Measurements from ENCODE around the gene SLC22A2. TPM values are rescaled to one million over a fixed set of nuclear protein-coding genes. Genes with fewer than 3 reads are reported as not detected.

Gene SLC22A2
- total and polyA plus RNA-seq, 2 donors (not counting 3 experiments of a cell fraction or from before 2014, with no cell fraction given) = not detected

- Histone ChIP-seq H3K27me3 (ENCODE audit: control insufficient read depth in 2 of 2, insufficient read depth in 2 of 2, low read length in 2 of 2) (no peaks in the 10 kb centered on the region), H3K36me3 (ENCODE audit: control insufficient read depth in 2 of 2, extremely low read depth in 1 of 2, insufficient read depth in 2 of 2, low read length in 2 of 2) (no peaks in the 10 kb centered on the region), H3K4me2 (ENCODE audit: insufficient read depth, low read length) (no peak overlapping the region), H3K4me1 (ENCODE audit: control insufficient read depth, extremely low read depth, insufficient read depth, low read length) (no peaks in the 10 kb centered on the region), H2AFZ (ENCODE audit: low read depth, low read length) (no peak overlapping the region), H3K9me3 (replicated peaks; ENCODE audit: control insufficient read depth, insufficient read depth, low read length) (peaks cover 6% of the 10 kb centered on the region), H4K20me1 (replicated peaks; ENCODE audit: control insufficient read depth, extremely low read depth, insufficient read depth, low read length) (no peaks in the 10 kb centered on the region), H3K4me3 (replicated peaks in 1 of 3; ENCODE audit: insufficient read depth in 1 of 3, low read depth in 1 of 3, low read length in 3 of 3) (no peak overlapping the region), H3K79me2 (ENCODE audit: control insufficient read depth, insufficient read depth, low read length) (no peaks in the 10 kb centered on the region), H3K27ac (ENCODE audit: insufficient read depth, low read depth, low read length) (no peak overlapping the region), H3K9me1 (replicated peaks; ENCODE audit: control insufficient read depth, extremely low read depth, insufficient read depth, low read length) (no peaks in the 10 kb centered on the region), H3K9ac (replicated peaks; ENCODE audit: extremely low read depth, insufficient read depth, low read length) (no peak overlapping the region)
- ChIA-PET POLR2A (no interaction called here), CTCF (no interaction called here)
- intact Hi-C loops (cut with micrococcal nuclease) = no loop called here
- BruUV-seq (replicated peaks) = no TSS peak
- dilution Hi-C loops (cut with MboI; ENCODE audit: extremely low pct_ligation_motif_present, low sequenced_read_pairs) = no loop called here
- FAIRE-seq = no peak
- no peak for DNase-seq (ENCODE audit: low read depth, low spot score)
- no peak for TF ChIP-seq CTCF (IDR thresholded peaks at IDR 0.05; ENCODE audit: extremely low read depth in 1 of 2, insufficient read depth in 1 of 2, low read depth in 1 of 2, low read length in 2 of 2)
- no peak for TF ChIP-seq MAX (IDR thresholded peaks at IDR 0.05; ENCODE audit: insufficient read depth, insufficient read length)
- no peak for TF ChIP-seq JUN (IDR thresholded peaks at IDR 0.05; ENCODE audit: borderline replicate concordance, insufficient read depth, insufficient read length, low read depth)
Measured at GRCh38 chr6:160265869-160266476, 7.4 kb upstream of the SLC22A2 start.

- Histone ChIP-seq H3K36me3 (ENCODE audit: control insufficient read depth in 2 of 2, extremely low read depth in 1 of 2, insufficient read depth in 2 of 2, low read length in 2 of 2) (no peaks in the 10 kb centered on the region), H3K9me3 (replicated peaks; ENCODE audit: control insufficient read depth, insufficient read depth, low read length) (peaks cover 6% of the 10 kb centered on the region), H3K4me2 (ENCODE audit: insufficient read depth, low read length) (no peak overlapping the region), H3K27me3 (ENCODE audit: control insufficient read depth in 2 of 2, insufficient read depth in 2 of 2, low read length in 2 of 2) (no peaks in the 10 kb centered on the region), H3K4me3 (replicated peaks in 1 of 3; ENCODE audit: insufficient read depth in 1 of 3, low read depth in 1 of 3, low read length in 3 of 3) (no peak overlapping the region), H3K9ac (replicated peaks; ENCODE audit: extremely low read depth, insufficient read depth, low read length) (no peak overlapping the region), H4K20me1 (replicated peaks; ENCODE audit: control insufficient read depth, extremely low read depth, insufficient read depth, low read length) (no peaks in the 10 kb centered on the region), H3K4me1 (ENCODE audit: control insufficient read depth, extremely low read depth, insufficient read depth, low read length) (no peaks in the 10 kb centered on the region), H3K79me2 (ENCODE audit: control insufficient read depth, insufficient read depth, low read length) (no peaks in the 10 kb centered on the region), H3K27ac (ENCODE audit: insufficient read depth, low read depth, low read length) (no peak overlapping the region), H3K9me1 (replicated peaks; ENCODE audit: control insufficient read depth, extremely low read depth, insufficient read depth, low read length) (no peaks in the 10 kb centered on the region), H2AFZ (ENCODE audit: low read depth, low read length) (no peak overlapping the region)
- FAIRE-seq = no peak
- dilution Hi-C loops (cut with MboI; ENCODE audit: extremely low pct_ligation_motif_present, low sequenced_read_pairs) (no loop called here), intact Hi-C loops (cut with micrococcal nuclease) (no loop called here)
- POLR2A ChIA-PET = no interaction called here
- TF ChIP-seq EZH2 (IDR thresholded peaks at IDR 0.05; ENCODE audit: borderline replicate concordance, low read depth, low read length, severe bottlenecking) (no peak), GATA2 (IDR thresholded peaks at IDR 0.05; ENCODE audit: insufficient read depth, insufficient read length, low read depth, low read length) (no peak), MYC (IDR thresholded peaks at IDR 0.05; ENCODE audit: low read depth, low read length) (no peak), POLR2AphosphoS5 (IDR thresholded peaks at IDR 0.05; ENCODE audit: insufficient read depth, low read depth, low read length) (no peak), MAX (IDR thresholded peaks at IDR 0.05; ENCODE audit: insufficient read depth, insufficient read length) (no peak), FOS (IDR thresholded peaks at IDR 0.05; ENCODE audit: borderline replicate concordance, insufficient read depth, low read length) (no peak), CTCF (IDR thresholded peaks at IDR 0.05; ENCODE audit: extremely low read depth in 1 of 2, insufficient read depth in 1 of 2, low read depth in 1 of 2, low read length in 2 of 2) (no peak), POLR2A (IDR thresholded peaks at IDR 0.05; ENCODE audit: low read depth, low read length) (no peak), JUN (IDR thresholded peaks at IDR 0.05; ENCODE audit: borderline replicate concordance, insufficient read depth, insufficient read length, low read depth) (no peak)
- CTCF ChIA-PET = no interaction called here
- no TSS peak for BruUV-seq (replicated peaks)
- no peak for DNase-seq (ENCODE audit: low read depth, low spot score)
Measured at GRCh38 chr6:160264061-160264612, 5.5 kb upstream of the SLC22A2 start.

Data from endothelial cell of umbilical vein (primary cell).